Heart left ventricle (tissue), 16 donors: ENCODE results near the gene FARP1. TPM values are rescaled to one million over a fixed set of nuclear protein-coding genes. Genes with fewer than 3 reads are reported as not detected.

ENCODE experiments used
- ATAC-seq, 4 donors: fragments of 200-7000 bp; cut with Tn5 transposase; one replicate each; pipeline ENCODE4 v1.9.1; 2020 to 2022; ENCODE audit warnings: moderate library complexity in 4 of 4, mild to moderate bottlenecking in 3 of 4, moderate number of reproducible peaks in 1 of 4
- DNase-seq, 5 donors: peaks; one replicate each; pipeline ENCODE4 v3.0.0-alpha.2; 2020
- H3K27ac ChIP-seq, 12 donors: fragments of 200-600 bp; sonication (generic) in 4 of 12; one replicate each; pipeline versions ENCODE4 v1.5.0 to v1.8.0; 2016 to 2022; ENCODE audit warnings: mild to moderate bottlenecking in 2 of 12
- H3K27me3 ChIP-seq, 9 donors: fragments of 200-600 bp; sonication (generic) in 2 of 9; one replicate each; pipeline versions ENCODE4 v1.5.1 to v1.8.0; 2016 to 2022; ENCODE audit warnings: mild to moderate bottlenecking in 3 of 9
- H3K36me3 ChIP-seq, 9 donors: fragments of 200-600 bp; sonication (generic) in 2 of 9; one replicate each; pipeline versions ENCODE4 v1.5.0 to v1.8.0; 2018 to 2022; ENCODE audit warnings: mild to moderate bottlenecking in 2 of 9
- H3K4me1 ChIP-seq, 12 donors: fragments of 200-600 bp; sonication (generic) in 4 of 12; one replicate each; pipeline versions ENCODE4 v1.5.0 to v1.8.0; 2016 to 2022; ENCODE audit warnings: mild to moderate bottlenecking in 3 of 12
- H3K4me3 ChIP-seq, 12 donors: fragments of 200-600 bp; sonication (generic) in 4 of 12; one replicate each; pipeline versions ENCODE4 v1.5.0 to v1.8.0; 2017 to 2022; ENCODE audit warnings: mild to moderate bottlenecking in 9 of 12, moderate library complexity in 4 of 12
- H3K9me3 ChIP-seq, 12 donors: fragments of 200-600 bp; sonication (generic) in 4 of 12; one replicate each; pipeline versions ENCODE4 v1.5.0 to v1.8.0; 2016 to 2022; ENCODE audit warnings: mild to moderate bottlenecking in 1 of 12
- CTCF ChIP-seq, 12 donors: fragments of 200-600 bp; sonication (generic) in 4 of 12; IDR thresholded peaks; one replicate each; pipeline versions ENCODE4 v1.5.0 to v1.8.0; 2018 to 2022; ENCODE audit warnings: antibody characterized with exemption in 12 of 12, mild to moderate bottlenecking in 5 of 12
- POLR2A ChIP-seq, 2 donors: fragments of 450-650 bp; IDR thresholded peaks; one replicate each; pipeline ENCODE4 v1.6.1; 2017; ENCODE audit warnings: antibody characterized with exemption in 2 of 2, mild to moderate bottlenecking in 2 of 2, moderate library complexity in 2 of 2
- WGBS, 4 donors: extraction: QIAGEN DNeasy Blood & Tissue Kit in 2 of 4; methylation state at CpG; one replicate each; pipeline versions ENCODE4 v1.1.5 to v1.1.7; 2013 to 2018; 5-methylcytosine and 5-hydroxymethylcytosine counted together
- intact Hi-C, 10 donors: fragments of 100-400 bp; cut with DNase I; formaldehyde crosslinking; loops; one replicate each; pipeline versions ENCODE4 v1.11.1 to v1.14.2; 2022
- polyA plus RNA-seq, 2 donors: library from polyadenylated mRNA; stranded (reverse); fragments of 200-250 nt; gene quantifications; one replicate each; pipeline ENCODE4 v1.2.3, GENCODE V29; 2013
- total RNA-seq, 9 donors: library from RNA; depleted of rRNA in 2 of 9; stranded (reverse); fragments of >200 nt in 2 of 9; fragmentation: NEBNext Ultra II Directional in 3 of 9; extraction: Animal tissue kit (Norgen Biotek cat#: 25700) in 3 of 9; gene quantifications; one replicate each; pipeline versions ENCODE4 v1.1.0 to v1.2.4, GENCODE V29; 2016 to 2023
- donor health status: ischemic (EF 13 %, LVEDD 7.1; RV severe dilation, severe dysfunction).
- donor health status: healthy with polysubstance abuse.
- donor health status: DM: no; HTN: yes; CAD: no.
- donor health status: DM: no; HTN: no; CAD: no.
- donor health status: ischemic (EF 25% LVEDD 6.9; RV normal size, moderate dysfunction).
- donor health status: ischemic (EF 25% LVEDD 5.7; RV mildly dilated, moderate dysfunction).
- donor health status: healthy.
- donor health status: DM: yes; HTN: yes; CAD: no.
- donor health status: ischemic (EF 35%, LVEDD 5.7; RV mildly dilated, moderate dysfunction).
- donor health status: nonischemic (EF 11% LVEDD 7.7; RV severe dilation, severe dysfunction).
- donor health status: DM: yes; HTN: yes; CAD: no.
- donor health status: PGD.
- donor health status: ischemic (EF 29% LVEDD 5.4; RV normal size, mild dysfunction).
- donor health status: nonischemic (EF 23%, LVEDD 6.1; RV moderate dilation, normal function).

Gene FARP1
- total and polyA plus RNA-seq, 11 donors = 7.7 to 51.8 (median 22.3) TPM

GRCh38 chr13:98174307-98174706 lies 31.4 kb downstream of the FARP1 start:
- Histone ChIP-seq H3K9me3 (no peaks in the 10 kb centered on the region), H3K27me3 (no peaks in the 10 kb centered on the region), H3K27ac (peak overlapping the region in 5 of 12 donors; percentile 20 to 76 (median 50)), H3K4me1 (peaks cover 10 to 48% (median 33%) of the 10 kb centered on the region in 12 donors), H3K36me3 (peaks cover 0 to 4% (median 0%) of the 10 kb centered on the region in 9 donors), H3K4me3 (no peak overlapping the region)
- intact Hi-C loops = no loop called here
- no peak for ATAC-seq
- TF ChIP-seq CTCF (IDR thresholded peaks at IDR 0.05) (no peak), POLR2A (IDR thresholded peaks at IDR 0.05) (no peak)
- no peak for DNase-seq
- WGBS, 4 donors = 70 to 74% (median 73%) methylated on average over 7 of the region's 7 CpGs

GRCh38 chr13:98175043-98175442 lies 32.1 kb downstream of the FARP1 start:
- ATAC-seq = no peak
- TF ChIP-seq CTCF (IDR thresholded peaks at IDR 0.05) = no peak
- no peak for TF ChIP-seq POLR2A (IDR thresholded peaks at IDR 0.05)
- H3K27ac ChIP-seq = peak overlapping the region in 4 of 12 donors; percentile 20 to 76 (median 45)
- intact Hi-C loops = no loop called here
- H3K4me1 ChIP-seq = peaks cover 10 to 48% (median 33%) of the 10 kb centered on the region in 12 donors
- DNase-seq = no peak
- 59 to 69% (median 64%) methylated on average over 3 of the region's 3 CpGs for WGBS, 4 donors
- H3K36me3 ChIP-seq = peaks cover 0 to 4% (median 0%) of the 10 kb centered on the region in 9 donors
- no peaks in the 10 kb centered on the region for H3K27me3 ChIP-seq
- no peaks in the 10 kb centered on the region for H3K9me3 ChIP-seq
- H3K4me3 ChIP-seq = no peak overlapping the region

- ATAC-seq (no peak), DNase-seq (no peak)
- H3K27ac ChIP-seq = no peak overlapping the region
- peaks cover 0 to 4% (median 0%) of the 10 kb centered on the region in 9 donors for H3K36me3 ChIP-seq
- H3K4me3 ChIP-seq = no peak overlapping the region
- no peaks in the 10 kb centered on the region for H3K27me3 ChIP-seq
- no peak for TF ChIP-seq POLR2A (IDR thresholded peaks at IDR 0.05)
- intact Hi-C loops = no loop called here
- no peaks in the 10 kb centered on the region for H3K9me3 ChIP-seq
- WGBS, 4 donors = 71 to 78% (median 75%) methylated on average over 3 of the region's 3 CpGs
- peaks cover 10 to 48% (median 33%) of the 10 kb centered on the region in 12 donors for H3K4me1 ChIP-seq
Observed at GRCh38 chr13:98175823-98176222, 32.9 kb downstream of the FARP1 start.

GRCh38 chr13:98176777-98177608 lies 34.1 kb downstream of the FARP1 start, which contains the start of gene RNF113B:
Gene RNF113B (minus strand): TSS chr13:98177269. CDS start chr13:98177236, 33 bp downstream.
- no peak for TF ChIP-seq POLR2A (IDR thresholded peaks at IDR 0.05)
- TF ChIP-seq CTCF (IDR thresholded peaks at IDR 0.05) = no peak
- no peak for ATAC-seq
- no peak within 1 kb of the TSS for H3K27ac ChIP-seq
- no peak for DNase-seq
- no peaks in the 10 kb centered on the region for H3K9me3 ChIP-seq
- H3K27me3 ChIP-seq = no peaks in the 10 kb centered on the region
- peaks cover 10 to 40% (median 26%) of the 10 kb centered on the region in 12 donors for H3K4me1 ChIP-seq
- peaks cover 0 to 4% (median 0%) of the 10 kb centered on the region in 9 donors for H3K36me3 ChIP-seq
- H3K4me3 ChIP-seq = no peak within 1 kb of the TSS
- 95 to 97% (median 95%) methylated on average over 49 to 58 of the region's 58 CpGs for WGBS, 4 donors
- intact Hi-C loops = no loop called here
